Kasumi-1 (cell line): ENCODE results near the gene ARHGEF11.
"Not testable (repeated sequence)": the region's sequence is repeated elsewhere in the genome, so short reads cannot be mapped to it uniquely, and the experiment has no call there.

Source experiments
- DNase-seq, 2 experiments: peaks; one replicate each; lab custom pipeline; 2025; lab: John Stamatoyannopoulos, UW

Gene ARHGEF11

DNA sequence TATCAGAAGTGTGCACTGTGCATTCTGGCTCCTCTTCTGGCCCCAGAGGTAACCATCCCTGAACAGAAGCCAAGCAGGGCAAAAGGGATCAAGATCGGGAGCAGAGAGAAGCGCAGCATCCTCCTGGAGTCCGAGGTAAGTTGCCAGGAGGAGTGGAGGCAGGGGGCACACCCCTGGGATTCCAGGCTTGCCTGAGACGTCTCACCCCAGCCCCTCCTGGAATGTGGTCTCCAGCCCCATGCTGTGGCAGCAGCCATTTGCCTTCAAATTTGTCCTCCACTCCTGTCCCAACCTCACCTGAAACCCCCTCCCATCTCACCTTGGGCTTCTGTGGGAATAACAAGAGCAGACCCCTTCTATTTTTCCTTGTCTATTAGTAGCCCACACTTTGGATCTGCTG lies 115.1 kb downstream of the ARHGEF11 start:
- DNase-seq, result no peak

DNA sequence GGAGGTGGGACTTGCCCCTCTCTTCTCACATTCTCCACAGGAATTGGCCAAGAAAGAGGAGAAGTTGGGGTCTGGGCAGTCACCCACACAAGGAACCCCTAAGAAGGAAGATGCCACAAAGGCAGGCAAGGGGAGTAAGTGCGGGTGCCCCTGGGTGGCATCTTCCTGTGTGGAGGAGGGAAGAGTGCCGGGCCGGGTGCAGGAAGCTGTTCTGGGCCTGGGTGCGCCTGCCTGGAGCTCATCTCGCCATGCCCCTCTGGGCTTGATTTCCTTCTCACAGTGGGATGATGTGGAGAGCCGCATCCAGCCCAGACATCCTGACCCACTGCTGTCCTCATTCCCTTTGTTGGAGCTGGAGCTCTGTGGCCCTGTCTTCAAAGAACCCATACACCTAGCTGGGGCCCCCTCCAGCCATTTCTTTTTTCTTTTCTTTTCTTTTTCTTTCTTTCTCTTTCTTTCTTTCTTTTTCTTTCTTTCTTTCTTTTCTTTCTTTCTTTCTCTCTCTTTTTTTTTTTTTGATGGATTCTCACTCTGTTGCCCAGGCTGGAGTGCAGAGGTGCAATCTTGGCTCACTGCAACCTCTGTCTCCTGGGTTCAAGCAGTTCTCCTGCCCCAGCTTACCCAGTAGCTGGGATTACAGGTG lies 115.8 kb downstream of the ARHGEF11 start:
- no peak for DNase-seq

DNA sequence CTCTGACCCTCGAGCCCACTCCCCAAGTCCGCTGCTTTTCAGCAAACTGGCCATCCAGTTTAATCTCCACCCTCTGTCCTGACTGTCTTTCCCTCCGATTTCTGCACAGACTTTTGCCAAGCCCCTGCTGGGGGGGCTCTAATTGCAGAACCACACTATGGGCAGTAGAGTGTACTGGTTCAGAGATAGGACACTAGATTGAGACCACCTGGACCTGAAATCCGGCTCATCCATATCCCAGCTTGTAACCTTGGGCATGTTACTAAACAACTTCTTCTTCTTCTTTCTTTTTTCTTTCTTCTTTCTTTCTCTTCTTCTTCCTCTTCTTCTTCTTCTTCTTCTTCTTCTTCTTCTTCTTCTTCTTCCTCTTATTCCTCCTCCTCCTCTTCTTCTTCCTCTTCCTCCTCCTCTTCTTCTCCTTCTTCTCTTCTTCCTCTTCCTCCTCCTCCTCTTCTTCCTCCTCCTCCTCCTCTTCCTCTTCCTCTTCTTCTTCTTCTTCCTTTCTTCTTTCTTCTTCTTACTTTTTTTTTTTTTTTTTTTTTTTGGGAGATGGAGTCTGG lies 117.4 kb downstream of the ARHGEF11 start:
- DNase-seq, result peak in 1 of 2 experiments; percentile 48

DNA sequence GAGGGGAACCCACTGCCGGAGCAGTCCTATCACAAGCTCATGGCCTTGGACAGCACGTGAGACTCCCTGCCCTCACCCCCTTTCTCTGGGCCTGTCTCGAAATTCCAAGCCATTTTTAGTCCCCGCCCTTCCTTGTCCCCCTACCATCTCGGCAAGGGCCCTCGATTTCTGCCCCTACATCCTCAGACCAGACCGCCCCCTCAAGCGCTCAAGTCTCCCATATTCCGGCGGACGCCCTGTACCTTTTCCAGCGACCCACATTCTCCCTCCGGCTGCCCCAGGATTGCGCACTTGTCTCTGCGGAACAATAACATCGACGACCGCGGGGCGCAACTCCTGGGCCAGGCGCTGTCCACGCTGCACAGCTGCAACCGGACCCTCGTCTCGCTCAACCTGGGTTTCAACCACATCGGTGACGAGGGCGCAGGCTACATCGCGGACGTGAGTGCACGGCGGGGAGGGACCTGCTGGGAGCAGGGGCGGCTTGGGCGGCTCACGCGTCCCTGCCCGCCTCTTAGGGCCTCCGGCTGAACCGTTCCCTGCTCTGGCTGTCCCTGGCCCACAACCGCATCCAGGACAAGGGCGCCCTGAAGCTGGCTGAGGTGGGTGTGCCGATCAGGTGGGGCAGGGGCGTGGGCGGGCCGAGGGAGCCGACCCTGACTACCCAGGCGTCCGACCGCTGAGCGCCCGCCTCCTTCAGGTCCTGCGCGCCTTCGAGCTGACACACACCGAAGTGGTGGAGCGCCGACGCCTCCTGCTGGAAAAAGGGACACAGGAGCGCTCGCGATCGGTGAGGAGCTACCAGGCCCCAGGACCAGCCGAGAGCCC lies 118.1 kb downstream of the ARHGEF11 start:
- DNase-seq, result peak; percentile 64 to 70

DNA sequence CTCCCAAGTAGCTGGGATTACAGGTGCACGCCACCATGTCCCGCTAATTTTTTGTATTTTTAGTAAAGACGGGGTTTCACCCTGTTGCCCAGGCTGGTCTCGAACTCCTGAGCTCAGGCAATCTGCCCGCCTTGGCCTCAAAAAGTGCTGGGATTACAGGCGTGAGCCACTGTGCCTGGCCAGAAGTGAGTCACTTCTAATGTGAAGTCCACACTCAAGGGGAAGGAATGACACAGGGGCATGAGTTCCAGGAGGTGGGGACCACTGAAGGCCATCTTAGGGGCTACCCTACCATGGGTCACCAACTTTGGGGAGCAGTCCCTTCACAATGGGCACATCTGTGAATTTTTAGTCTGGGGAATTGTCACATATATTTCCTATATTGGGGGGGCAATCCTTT lies 118.8 kb downstream of the ARHGEF11 start:
- not testable (repeated sequence) for DNase-seq

- peak; percentile 29 to 58 for DNase-seq
Observed at GRCh38 chr1:156926175-156926574, 119.4 kb downstream of the ARHGEF11 start.

DNA sequence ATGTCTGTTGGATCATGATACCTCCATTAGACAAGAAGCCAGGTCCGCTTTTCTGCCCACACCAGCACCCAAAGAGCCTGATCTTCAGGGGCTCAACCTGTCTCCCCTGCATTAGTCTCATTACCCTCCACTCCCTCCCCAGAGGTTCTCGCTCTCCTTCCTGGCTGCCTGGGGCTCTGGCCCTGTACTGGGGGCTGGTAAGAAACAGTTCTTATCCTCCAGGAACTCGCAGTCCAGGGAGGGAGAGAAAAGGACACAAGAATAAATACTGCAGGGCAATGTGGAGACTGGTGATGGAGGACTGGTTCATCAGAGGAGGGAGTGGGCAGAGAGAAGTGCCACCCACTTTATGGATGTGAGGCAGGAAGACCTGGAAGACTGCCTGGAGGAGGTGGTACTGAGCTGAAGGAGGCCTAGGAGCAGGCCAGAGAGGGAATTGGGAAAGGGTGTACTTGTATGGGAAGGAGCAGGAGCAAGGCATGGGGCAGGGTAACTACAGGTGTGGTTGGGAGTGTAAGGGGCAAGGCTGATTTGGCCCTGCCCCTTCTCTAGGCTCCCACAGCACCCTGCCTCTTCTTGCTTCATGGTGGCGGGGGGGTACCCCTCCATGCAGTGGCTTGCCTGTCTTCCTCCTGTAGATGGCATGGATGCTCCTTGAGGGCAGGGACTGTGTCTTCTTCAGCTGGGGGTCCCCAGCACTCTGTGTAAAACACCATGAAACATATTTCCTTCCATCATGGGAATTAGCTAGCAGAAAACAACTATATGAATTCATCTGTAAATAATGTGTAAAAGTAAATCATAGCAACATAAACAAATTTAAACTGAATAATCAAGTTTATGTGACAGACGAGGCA lies 120.2 kb downstream of the ARHGEF11 start:
- no peak for DNase-seq

DNA sequence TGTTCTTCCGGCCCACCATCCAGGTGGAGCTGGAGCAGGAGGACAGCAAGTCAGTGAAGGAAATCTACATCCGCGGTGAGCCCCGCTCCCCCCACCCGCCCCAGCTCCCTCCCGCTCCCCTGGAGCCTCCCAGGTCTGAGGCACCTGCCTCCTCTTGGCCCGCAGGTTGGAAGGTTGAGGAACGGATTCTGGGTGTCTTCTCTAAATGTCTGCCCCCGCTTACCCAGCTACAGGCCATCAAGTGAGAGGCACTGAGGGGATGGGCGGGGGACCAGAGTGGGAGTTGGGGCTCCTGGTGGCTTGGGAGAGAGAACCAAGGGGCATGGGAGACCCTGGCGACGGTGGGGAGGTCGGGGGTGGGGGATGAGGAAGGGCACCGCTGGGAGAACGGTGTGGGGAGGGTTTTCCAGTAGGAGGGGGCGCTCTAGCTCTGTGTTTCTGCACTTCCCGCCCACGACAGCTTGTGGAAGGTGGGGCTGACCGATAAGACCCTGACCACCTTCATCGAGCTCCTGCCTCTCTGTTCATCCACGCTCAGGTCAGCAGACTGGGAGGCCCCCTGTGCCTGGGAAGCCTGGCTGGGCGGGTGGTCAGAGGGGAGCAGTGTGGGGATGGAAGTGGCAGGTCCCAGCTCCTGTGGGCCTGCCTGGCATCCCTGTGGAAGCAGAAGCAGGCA lies 120.9 kb downstream of the ARHGEF11 start:
- no peak for DNase-seq

- DNase-seq, result no peak
Observed at GRCh38 chr1:156923670-156924477, 121.7 kb downstream of the ARHGEF11 start.

DNA sequence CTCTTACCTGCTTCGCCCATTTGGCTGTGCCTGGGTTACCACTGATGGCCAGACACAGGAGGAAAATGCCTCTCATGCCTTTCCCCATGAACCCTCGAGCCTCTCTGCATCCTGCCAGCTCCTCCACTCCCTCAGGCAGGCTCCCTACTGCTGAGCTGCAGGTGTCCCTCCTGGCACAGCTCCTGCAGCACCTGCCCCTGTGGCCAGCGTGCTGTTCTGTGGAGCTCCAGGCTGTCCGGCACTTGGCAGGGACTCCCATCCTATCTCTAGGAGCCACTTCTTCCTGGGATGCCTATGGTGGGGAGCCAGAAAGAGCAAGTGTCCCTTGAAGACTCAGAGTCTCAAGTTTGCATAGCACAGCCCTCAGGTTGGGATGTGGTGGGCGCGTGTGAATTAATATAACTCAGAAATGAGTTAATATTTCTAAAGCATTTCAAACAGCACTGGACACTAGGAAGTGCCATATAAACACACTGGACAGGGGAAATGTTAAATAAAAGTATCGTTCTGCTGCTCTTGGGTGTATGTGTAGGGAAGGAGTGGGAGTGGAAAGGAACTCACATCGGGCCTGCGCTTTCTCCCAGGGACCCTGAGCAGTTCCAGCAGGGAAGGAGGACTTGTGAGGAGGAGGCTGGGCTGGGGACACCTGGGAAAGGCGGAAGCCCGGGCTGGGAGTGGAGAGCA lies 122.4 kb downstream of the ARHGEF11 start:
- no peak for DNase-seq

DNA sequence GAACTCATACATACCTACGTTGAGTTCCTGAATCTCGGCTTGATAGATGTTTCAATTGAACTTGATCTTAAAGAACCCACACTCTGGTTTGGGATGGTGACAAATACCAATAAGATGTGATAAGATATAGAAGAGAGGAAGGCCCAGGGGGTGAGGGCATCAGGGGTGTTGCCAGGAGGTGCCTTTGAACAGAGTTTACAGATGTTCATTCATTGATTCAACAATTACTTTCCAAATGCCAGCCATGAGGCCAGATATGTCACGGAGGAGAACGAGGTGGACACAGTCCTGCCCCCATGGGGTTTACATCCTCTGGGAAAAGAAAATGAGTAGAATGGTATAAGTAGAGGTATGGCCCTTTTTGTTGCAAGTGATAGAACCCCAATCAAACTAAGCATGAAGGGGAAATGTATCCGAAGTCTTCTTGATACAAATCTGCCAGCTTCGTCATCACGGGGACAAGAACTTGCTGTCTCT lies 124.5 kb downstream of the ARHGEF11 start:
- DNase-seq, result no peak

- peak; percentile 66 to 67 for DNase-seq
Observed at GRCh38 chr1:156920233-156921052, 125.1 kb downstream of the ARHGEF11 start, which contains the start of gene LRRC71. Gene LRRC71 (plus strand): TSS chr1:156920632. CDS start chr1:156920804, 172 bp downstream.

DNA sequence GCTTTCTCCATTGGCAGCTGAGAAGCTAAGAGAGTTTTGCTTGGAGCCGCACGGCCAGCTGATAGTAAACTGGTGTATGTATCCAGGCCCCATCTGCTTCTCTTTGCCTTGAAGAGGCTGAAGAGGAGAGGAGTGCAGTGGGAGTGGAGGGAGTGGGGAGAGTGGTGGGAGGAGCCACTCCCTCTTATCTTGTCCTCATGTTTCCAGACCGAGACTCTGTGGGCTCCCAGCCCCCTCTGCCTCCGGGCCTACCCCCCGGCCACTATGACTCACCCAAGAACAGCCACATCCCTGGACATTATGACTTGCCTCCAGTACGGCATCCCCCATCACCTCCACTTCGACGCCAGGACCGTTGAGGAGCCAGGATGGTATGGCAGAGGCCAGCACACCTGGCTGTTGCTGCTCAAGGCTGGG lies 131.1 kb downstream of the ARHGEF11 start:
- DNase-seq, result no peak

- no peak for DNase-seq
Observed at GRCh38 chr1:156913809-156914387, 131.6 kb downstream of the ARHGEF11 start.

- peak in 1 of 2 experiments; percentile 46 for DNase-seq
Observed at GRCh38 chr1:156912861-156913808, 132.4 kb downstream of the ARHGEF11 start.

DNA sequence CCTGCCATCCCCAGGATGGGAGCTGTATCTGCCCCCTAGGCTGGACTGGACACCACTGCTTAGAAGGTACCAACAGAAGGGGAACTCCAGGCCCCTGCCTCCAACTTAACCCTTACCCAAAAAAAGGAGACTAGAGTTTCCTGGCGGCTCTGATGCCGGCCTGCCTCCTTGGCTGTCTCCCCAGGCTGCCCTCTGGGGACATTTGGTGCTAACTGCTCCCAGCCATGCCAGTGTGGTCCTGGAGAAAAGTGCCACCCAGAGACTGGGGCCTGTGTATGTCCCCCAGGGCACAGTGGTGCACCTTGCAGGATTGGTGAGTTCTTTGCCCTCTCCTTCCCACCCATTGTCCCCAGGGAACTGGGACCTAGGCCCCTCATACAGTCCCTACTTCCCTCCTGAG lies 133.2 kb downstream of the ARHGEF11 start:
- no peak for DNase-seq

DNA sequence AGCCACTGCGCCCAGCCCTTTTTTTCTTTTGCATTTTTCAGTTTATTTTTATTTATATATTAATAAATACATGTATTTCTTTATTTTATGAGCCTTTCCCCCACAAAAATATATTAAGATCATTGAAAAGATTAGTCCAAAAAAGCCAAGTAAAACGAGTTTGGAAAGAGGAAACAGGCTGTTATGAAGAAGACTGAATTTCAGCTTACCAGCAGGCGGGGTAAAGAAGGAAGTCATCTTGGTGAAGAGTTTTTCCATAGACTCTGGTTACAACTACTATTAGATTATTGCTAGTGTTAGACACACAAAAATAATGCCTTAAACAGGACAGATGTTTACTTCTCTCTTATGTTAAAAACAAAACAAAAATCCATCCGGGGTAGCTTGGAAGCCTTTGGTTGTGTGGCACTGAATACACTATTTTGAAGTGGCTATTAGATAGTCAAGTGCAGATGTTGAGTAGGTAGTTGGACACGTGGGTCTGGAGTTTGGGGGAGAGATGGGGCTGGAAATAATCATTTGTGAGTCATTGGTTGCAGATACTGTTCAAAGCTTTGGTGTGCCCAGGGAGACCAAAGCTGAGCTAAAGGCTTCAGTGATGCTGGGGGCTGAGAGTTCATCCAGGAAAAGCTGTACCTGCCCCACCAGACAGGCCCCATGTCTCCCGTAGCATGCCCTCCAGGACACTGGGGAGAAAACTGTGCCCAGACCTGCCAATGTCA lies 133.8 kb downstream of the ARHGEF11 start:
- peak; percentile 66 to 75 for DNase-seq
